Keratinocyte (primary cell): ENCODE data around the gene BABAM2. TPM values are rescaled to one million over a fixed set of nuclear protein-coding genes. Genes with fewer than 3 reads are reported as not detected.

Experiments used
- DNase-seq: peaks from one replicate; pipeline ENCODE4 v3.0.0-alpha.2; 2011; ENCODE audit warnings: low read depth, missing footprints, low spot score
- FAIRE-seq: peaks from 2 replicates; lab custom pipeline; 2011; peaks lifted over from hg19 to GRCh38; lab: Jason Lieb, UNC
- H2AFZ ChIP-seq: 2 replicates; pipeline ENCODE4 v1.6.0; 2012; ENCODE audit warnings: low read length, control low read depth, inconsistent platforms; ENCODE audit not compliant: control insufficient read depth
- H3K27ac ChIP-seq: 2 replicates; pipeline ENCODE4 v1.5.1; 2011; ENCODE audit warnings: low read length; ENCODE audit not compliant: control insufficient read depth, insufficient read depth
- H3K27me3 ChIP-seq: 3 replicates; pipeline ENCODE4 v1.6.0; 2011; ENCODE audit warnings: low read length; ENCODE audit not compliant: control insufficient read depth, insufficient read depth; ENCODE audit errors: extremely low read depth
- H3K36me3 ChIP-seq, 2 experiments: 2 replicates in 1 of 2; 3 replicates in 1 of 2; pipeline ENCODE4 v1.5.1; 2011; ENCODE audit warnings: low read length in 2 of 2, mild to moderate bottlenecking in 1 of 2; ENCODE audit not compliant: control insufficient read depth in 2 of 2, insufficient read depth in 2 of 2; ENCODE audit errors: extremely low read depth in 1 of 2
- H3K4me1 ChIP-seq: 3 replicates; pipeline ENCODE4 v1.5.1; 2011; ENCODE audit warnings: low read length; ENCODE audit not compliant: control insufficient read depth, insufficient read depth; ENCODE audit errors: extremely low read depth
- H3K4me2 ChIP-seq: 3 replicates; pipeline ENCODE4 v1.6.0; 2011; ENCODE audit warnings: low read depth, low read length; ENCODE audit not compliant: control insufficient read depth, insufficient read depth; ENCODE audit errors: extremely low read depth
- H3K4me3 ChIP-seq, 3 experiments: fragments of 200-600 bp in 1 of 3; sonication (generic) in 1 of 3; 2 replicates in 2 of 3; 3 replicates in 1 of 3; pipeline ENCODE4 v1.5.1; 2011 to 2016; ENCODE audit warnings: low read length in 3 of 3, mild to moderate bottlenecking in 3 of 3, control low read depth in 2 of 3, inconsistent platforms in 1 of 3, low read depth in 1 of 3, mixed read lengths in 1 of 3, mixed run types in 1 of 3, moderate library complexity in 1 of 3; ENCODE audit not compliant: control insufficient read depth in 2 of 3, insufficient read depth in 2 of 3; ENCODE audit errors: extremely low read depth in 1 of 3
- H3K79me2 ChIP-seq: 2 replicates; pipeline ENCODE4 v1.6.0; 2012; ENCODE audit warnings: low read length; ENCODE audit not compliant: control insufficient read depth, insufficient read depth
- H3K9ac ChIP-seq: 3 replicates; pipeline ENCODE4 v1.6.0; 2011; ENCODE audit warnings: low read length; ENCODE audit not compliant: control insufficient read depth, insufficient read depth; ENCODE audit errors: extremely low read depth
- H3K9me1 ChIP-seq: 3 replicates; pipeline ENCODE4 v1.6.0; 2011; ENCODE audit warnings: low read length; ENCODE audit not compliant: control insufficient read depth, insufficient read depth; ENCODE audit errors: extremely low read depth
- H3K9me3 ChIP-seq: 2 replicates; pipeline ENCODE4 v1.5.1; 2012; ENCODE audit warnings: low read depth, low read length; ENCODE audit not compliant: control insufficient read depth
- H4K20me1 ChIP-seq: 3 replicates; pipeline ENCODE4 v1.6.0; 2011; ENCODE audit warnings: low read length; ENCODE audit not compliant: control insufficient read depth, insufficient read depth; ENCODE audit errors: extremely low read depth
- CTCF ChIP-seq, 3 experiments: IDR thresholded peaks in 1 of 3; conservative IDR thresholded peaks in 1 of 3; optimal IDR thresholded peaks in 1 of 3; 2 replicates in 2 of 3; 3 replicates in 1 of 3; pipeline versions ENCODE3 to v1.5.1; 2011; ENCODE audit warnings: low read length in 3 of 3, mild to moderate bottlenecking in 3 of 3, moderate library complexity in 2 of 3, control low read depth in 1 of 3, inconsistent platforms in 1 of 3; ENCODE audit not compliant: insufficient read depth in 2 of 3; ENCODE audit errors: extremely low read depth in 1 of 3
- EZH2 ChIP-seq: IDR thresholded peaks from one replicate; pipeline ENCODE4 v1.6.1; 2012; ENCODE audit warnings: inconsistent platforms, mild to moderate bottlenecking, low read length, moderate library complexity
- dilution Hi-C: fragments of 300-500 bp; cut with MboI; formaldehyde crosslinking; loops from one replicate; pipeline ENCODE4 v1.7.0; 2020; ENCODE audit warnings: low sequenced_read_pairs; ENCODE audit not compliant: extremely low pct_ligation_motif_present
- polyA plus RNA-seq, 5 experiments: library from polyadenylated mRNA; depleted of rRNA in 3 of 5; stranded (reverse) in 3 of 5; stranded (forward) in 1 of 5; unstranded in 1 of 5; fragments of >200 nt; gene quantifications; 1 replicate in 1 of 5; 2 replicates in 3 of 5; 3 replicates in 1 of 5; pipeline versions ENCODE4 v1.2.1 to v1.2.3, GENCODE V29; 2011 to 2012; ENCODE audit warnings: missing spikeins in 2 of 5, low read depth in 1 of 5, low replicate concordance in 1 of 5

Gene BABAM2
- polyA plus RNA-seq, 1 donor (not counting 4 experiments of a cell fraction or from before 2014, with no cell fraction given), result 29.8 TPM

DNA sequence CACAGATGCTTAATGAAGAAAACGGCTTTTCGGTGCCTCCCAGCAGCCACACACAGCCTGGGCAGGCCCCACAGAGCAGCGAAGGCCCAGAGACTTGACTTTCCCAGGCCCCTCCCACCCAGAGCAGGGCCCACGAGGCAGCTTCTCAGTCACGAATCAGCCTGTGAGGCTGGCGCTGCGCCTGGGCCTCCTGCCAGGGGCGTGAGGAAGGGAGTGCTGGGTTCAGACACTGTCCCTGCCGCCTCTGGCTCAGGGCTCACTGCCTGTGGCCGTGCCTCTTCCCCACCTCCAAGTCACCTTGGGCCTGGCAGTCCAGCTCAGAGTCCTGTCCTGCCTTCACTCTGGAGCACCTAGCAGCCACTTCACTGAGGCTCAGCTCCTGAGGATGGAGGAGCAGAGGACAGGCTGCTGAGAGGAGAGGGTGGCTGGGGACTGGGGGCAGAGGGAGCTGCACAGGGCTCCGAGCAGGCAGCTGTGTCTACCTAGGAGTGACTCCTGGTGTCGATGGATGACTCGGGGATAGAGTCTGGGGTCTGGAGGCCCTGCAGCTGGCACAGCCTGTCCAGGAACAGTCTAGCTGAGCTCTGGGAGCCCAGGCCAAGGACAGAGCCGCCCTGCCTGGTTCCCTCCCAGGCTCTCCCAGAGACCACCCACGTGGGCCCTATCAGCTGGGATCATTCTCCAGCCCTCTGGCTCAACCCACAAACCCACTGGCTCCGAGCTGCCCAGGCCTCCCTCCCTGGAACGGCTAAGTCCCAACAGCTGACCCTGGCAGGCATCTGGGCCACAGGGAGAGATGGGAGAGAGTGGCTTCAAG, 465.8 kb downstream of the BABAM2 start:
- DNase-seq, result peak; percentile 11
- Histone ChIP-seq H3K9ac (no peak overlapping the region), H3K4me2 (no peak overlapping the region)

DNA sequence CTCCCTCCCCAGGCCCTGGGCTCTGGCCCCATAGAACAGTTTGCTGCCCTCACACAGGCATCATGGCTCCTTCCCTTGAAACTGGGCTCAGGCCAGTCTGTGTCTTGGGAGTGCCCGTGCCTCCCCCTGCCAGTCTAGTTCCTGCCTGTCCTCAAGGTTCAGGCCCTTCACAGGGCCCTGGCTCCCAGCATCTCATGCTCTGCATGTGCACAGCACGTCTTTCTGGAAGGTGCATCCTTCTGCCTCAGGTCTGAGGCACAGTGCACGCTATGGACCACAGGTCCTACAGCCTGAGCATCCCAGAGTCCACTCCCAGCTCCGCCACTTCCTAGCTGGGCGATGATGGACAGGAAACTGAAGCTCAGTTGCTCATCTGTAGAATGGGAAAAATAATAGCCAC, 466.5 kb downstream of the BABAM2 start:
- no peak overlapping the region for H3K4me3 ChIP-seq
- H2AFZ ChIP-seq, result no peak overlapping the region
- H3K36me3 ChIP-seq, result no peaks in the 10 kb centered on the region
- no peak overlapping the region for H3K27ac ChIP-seq
- no peak overlapping the region for H3K9ac ChIP-seq
- H3K9me3 ChIP-seq, result no peaks in the 10 kb centered on the region
- H3K4me2 ChIP-seq, result no peak overlapping the region
- no peaks in the 10 kb centered on the region for H3K79me2 ChIP-seq
- TF ChIP-seq EZH2 (no peak), CTCF (optimal IDR thresholded peaks at IDR 0.05 in 1 of 3, IDR thresholded peaks at IDR 0.05 in 1 of 3, conservative IDR thresholded peaks at IDR 0.05 in 1 of 3; ENCODE audit: extremely low read depth in 1 of 3, insufficient read depth in 2 of 3, low read length in 3 of 3) (no peak)
- no peak for FAIRE-seq
- no peaks in the 10 kb centered on the region for H3K9me1 ChIP-seq
- H3K4me1 ChIP-seq, result peaks cover 7% of the 10 kb centered on the region
- dilution Hi-C loops, result no loop called here
- no peak for DNase-seq
- H3K27me3 ChIP-seq, result no peaks in the 10 kb centered on the region
- H4K20me1 ChIP-seq, result no peaks in the 10 kb centered on the region

More for the DNA sequence above, 465.8 kb downstream of the BABAM2 start:
- Histone ChIP-seq H3K27ac (no peak overlapping the region), H4K20me1 (no peaks in the 10 kb centered on the region), H3K79me2 (no peaks in the 10 kb centered on the region), H2AFZ (peak overlapping the region; percentile 86), H3K36me3 (no peaks in the 10 kb centered on the region), H3K9me3 (no peaks in the 10 kb centered on the region), H3K27me3 (no peaks in the 10 kb centered on the region), H3K4me3 (no peak overlapping the region), H3K4me1 (peaks cover 7% of the 10 kb centered on the region), H3K9me1 (no peaks in the 10 kb centered on the region)
- dilution Hi-C loops, result no loop called here
- no peak for FAIRE-seq
- no peak for TF ChIP-seq CTCF (optimal IDR thresholded peaks at IDR 0.05 in 1 of 3, IDR thresholded peaks at IDR 0.05 in 1 of 3, conservative IDR thresholded peaks at IDR 0.05 in 1 of 3; ENCODE audit: extremely low read depth in 1 of 3, insufficient read depth in 2 of 3, low read length in 3 of 3)
- TF ChIP-seq EZH2, result no peak
